NCI-H510A treated with DMSO at 0.1 percent for 48 hours (cell line): ENCODE data around the gene FKBP4.
A peak's percentile ranks its signal among the peaks of the same experiment; 100 is the strongest.
"Not testable (repeated sequence)": the region's sequence is repeated elsewhere in the genome, so short reads cannot be mapped to it uniquely, and the experiment has no call there.

Source experiments
- DNase-seq: peaks from one replicate; lab custom pipeline; 2025; lab: John Stamatoyannopoulos, UW

FKBP4 gene, protein sequence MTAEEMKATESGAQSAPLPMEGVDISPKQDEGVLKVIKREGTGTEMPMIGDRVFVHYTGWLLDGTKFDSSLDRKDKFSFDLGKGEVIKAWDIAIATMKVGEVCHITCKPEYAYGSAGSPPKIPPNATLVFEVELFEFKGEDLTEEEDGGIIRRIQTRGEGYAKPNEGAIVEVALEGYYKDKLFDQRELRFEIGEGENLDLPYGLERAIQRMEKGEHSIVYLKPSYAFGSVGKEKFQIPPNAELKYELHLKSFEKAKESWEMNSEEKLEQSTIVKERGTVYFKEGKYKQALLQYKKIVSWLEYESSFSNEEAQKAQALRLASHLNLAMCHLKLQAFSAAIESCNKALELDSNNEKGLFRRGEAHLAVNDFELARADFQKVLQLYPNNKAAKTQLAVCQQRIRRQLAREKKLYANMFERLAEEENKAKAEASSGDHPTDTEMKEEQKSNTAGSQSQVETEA

DNA sequence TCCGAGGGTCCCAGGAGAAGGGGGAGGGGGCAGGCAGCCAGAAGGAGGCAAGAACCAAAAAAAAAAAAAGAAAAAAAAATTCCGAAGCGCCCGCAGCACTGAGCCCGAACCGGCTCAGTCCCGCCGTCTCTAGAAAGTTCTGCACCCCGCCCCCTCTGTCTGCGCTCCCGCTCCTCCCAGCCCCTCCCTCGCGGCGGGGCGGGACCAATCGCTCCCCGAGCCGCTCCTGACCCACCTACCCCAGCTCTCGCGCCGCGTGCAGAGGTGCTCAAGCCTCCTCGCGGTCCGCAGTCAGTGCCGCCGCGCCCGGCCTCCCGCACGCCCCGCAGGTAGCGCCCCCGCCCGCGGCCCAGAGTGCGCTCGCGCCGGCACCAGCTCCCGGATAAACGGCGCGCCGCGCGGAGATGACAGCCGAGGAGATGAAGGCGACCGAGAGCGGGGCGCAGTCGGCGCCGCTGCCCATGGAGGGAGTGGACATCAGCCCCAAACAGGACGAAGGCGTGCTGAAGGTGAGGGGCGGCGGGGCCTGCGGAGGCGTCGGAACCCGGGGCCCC is at the start of gene FKBP4:
Gene FKBP4, plus strand, starts transcription at position 235 of the 554 bp plus-strand sequence. Its CDS starts 170 bp downstream, at position 405.
- DNase-seq: peak; percentile 75

DNA sequence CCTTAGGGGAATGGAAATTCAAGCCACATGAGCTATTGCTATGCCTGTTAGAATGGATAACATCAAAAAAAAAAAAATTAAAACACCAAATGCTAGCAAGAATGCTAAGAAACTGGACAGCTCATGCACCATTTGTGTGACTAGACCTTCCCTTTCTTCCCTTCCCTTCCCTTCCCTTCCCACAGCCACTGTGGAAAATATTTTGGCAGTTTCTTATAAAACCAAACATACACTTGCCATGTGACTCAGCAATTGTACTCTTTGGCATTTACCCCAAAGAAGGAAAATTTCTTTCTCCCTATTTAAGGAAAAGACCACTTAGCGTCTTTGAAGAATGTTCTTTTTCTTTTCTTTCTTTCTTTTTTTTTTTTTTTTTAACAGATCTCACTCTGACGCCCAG is 49.1 kb upstream of the FKBP4 start:
- no peak for DNase-seq

DNA sequence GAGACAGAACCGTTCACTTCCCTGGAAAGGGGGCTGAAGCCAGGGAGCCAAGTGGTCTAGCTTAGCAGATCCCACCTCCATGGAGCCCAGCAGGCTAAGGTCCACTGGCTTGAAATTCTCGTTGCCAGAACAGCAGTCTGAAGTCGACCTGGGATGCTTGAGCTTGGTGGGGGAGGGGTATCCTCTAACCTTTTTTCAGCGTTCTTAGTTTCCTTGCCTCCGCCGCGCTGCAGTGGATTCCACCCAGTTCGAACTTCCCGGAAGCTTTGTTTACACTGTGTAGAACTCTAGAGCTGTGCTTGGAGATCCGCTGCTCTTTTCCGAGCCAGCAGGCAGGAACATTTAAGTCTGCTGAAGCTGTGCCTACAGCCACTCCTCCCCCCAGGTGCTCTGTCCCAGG is 45.2 kb upstream of the FKBP4 start:
- DNase-seq: no peak

DNA sequence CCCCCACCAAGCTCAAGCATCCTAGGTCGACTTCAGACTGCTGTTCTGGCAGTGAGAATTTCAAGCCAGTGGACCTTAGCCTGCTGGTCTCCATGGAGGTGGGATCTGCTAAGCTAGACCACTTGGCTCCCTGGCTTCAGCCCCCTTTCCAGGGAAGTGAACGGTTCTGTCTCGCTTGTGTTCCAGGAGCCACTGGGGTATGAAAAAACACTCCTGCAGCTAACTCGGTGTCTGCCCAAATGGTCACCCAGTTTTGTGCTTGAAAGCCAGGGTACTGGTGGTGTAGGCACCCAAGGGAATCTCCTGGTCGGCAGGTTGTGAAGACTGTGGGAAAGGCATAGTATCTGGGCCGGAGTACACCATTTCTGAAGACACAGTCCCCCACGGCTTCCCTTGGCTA is 44.6 kb upstream of the FKBP4 start:
- no peak for DNase-seq

DNA sequence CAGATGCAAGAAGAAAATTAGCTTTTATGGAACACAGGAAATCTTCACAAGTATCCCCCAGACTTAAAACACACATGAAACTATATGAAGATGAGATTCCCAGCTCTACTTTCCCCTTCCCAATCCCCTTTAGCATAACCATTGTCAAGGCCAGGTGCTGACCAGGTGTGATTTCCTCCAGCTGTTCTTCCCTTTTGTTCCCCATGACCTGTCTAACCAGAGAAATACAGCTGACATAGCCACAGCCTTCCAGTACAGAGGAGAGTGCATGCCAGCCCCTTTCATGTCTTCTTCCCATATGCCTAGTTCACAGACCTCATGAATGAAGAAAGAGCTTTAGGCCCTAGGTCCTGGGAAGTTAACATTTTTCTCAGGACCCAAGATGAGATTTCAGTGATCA is 43.5 kb upstream of the FKBP4 start:
- DNase-seq: no peak

DNA sequence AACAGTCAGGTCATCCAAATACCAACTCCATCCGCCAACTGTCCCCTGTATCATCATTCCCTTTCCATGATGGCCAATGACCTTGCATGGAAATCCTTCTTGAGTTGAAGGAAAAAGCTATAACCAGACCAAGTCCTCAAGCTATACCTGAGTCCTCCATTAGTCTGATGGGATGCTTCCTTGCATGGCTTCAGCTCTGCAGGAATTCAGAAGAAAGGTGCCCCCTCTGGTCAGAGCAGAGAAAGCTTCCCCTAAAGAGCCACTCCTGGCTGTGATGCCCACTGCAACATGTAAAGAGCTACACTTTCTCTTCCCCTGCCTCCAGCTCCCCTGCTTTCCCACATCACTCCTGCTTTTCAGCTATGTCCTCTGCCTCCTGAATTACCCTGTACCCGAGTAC is 43.1 kb upstream of the FKBP4 start:
- DNase-seq: no peak

DNA sequence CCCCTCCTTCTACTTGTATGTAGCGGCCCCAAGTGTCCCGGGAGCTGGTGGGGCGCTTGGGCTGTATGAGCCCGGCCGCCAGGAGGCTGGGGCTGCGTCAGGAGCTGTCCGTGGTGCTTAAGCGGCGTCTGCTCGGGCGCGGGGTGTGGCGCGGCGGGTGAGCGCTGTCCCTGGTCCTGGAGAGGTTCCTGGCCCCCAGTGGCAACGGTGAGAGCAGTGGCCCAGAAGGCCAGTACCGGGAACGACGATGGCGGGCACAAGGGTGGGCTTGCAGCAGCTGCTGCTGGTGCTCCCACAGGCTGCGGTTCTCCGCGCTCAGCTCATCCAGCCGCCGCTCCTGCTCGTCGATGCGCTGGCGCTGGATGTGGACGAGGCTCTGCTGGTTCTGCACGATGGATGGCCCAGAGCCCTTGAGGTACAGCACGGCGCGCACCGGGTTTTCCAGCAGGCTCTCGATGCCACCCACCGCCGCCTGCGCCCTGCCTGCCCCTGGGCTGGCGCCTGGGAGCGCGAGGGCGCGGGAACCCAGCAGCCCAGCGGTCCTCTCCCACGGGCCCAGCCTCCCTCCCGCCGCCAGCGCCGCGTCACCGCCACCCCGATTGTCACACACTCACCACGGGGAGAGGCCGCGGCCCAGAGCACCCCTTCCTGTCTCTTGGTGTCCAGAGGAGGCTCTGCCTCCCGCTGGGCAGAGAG is 41.9 kb upstream of the FKBP4 start:
- DNase-seq: no peak

DNA sequence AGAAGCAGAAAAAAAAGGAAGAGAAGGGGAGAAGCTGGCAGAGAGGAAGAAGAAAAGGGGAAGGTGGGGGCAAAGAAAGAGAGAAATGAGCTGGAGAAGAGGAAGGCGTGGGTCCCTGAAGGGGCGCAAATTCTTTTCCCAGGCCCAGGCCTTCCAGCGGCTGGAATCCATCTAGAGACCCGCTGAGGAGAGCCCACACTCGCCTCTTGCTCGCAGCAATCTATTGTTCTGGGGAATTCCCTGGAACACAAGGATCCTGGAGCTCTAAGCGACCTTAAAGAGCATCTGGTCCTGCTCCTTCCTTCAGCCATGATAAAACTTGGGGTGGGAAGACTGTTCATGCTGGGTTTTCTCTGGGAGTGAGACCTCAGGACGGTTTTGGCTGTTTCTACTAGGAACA is 41.2 kb upstream of the FKBP4 start:
- no peak for DNase-seq

DNA sequence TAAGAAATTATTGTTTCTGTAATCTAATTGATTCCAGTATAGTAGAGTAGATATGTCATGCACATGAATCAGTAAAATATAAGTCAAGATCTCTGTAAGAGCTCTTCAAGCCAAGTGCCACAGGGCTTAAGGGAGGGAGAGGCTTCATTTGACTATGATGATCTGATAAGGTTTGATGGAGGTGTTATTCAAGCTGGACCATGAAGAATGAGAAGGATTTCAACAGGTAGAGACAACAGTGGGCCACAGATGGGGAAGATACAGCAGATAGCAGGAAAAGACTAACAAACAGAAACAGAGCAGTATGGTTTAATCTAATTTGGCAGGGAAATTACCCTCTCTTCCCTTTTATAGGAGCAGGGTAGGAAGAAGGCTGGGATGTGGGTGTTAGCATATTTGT is 40.6 kb upstream of the FKBP4 start:
- DNase-seq: no peak

DNA sequence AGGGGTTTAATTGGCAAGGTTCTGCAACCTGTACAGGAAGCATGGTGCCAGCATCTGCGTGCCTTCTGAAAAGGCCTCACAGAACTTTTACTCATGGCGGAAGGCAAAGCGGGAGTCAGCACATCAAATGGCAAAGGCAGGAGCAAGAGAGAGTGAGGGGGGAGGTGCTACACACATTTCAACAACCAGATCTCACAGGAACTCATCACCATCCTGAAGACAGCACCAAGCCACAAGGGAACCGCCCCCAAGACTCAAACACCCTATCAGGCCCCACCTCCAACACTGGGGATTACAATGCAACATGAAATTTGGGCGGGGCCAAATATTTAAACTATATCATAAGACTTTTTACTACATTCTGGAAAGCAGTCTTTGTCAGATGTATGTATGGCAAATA is 38.0 kb upstream of the FKBP4 start:
- DNase-seq: no peak

DNA sequence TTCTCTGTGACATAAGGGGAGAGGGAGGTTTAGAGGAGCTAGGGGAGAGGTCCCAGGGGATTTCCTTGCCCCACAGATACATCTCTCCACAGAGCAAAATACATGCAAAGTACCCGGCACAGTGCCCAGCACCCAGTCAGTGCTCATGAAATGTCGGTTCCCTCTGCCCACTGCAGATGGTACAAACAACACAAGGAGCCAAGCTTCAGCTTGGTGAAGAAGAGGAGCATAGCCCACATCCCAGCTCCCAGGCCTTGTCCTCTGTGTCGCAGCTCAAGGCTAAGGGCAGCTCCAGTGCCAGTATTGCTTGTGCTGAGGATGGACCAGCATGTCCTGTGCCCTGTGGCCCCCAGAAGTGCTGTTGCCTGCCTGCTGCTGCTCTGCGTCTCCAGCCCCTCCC is 35.0 kb upstream of the FKBP4 start:
- no peak for DNase-seq

DNA sequence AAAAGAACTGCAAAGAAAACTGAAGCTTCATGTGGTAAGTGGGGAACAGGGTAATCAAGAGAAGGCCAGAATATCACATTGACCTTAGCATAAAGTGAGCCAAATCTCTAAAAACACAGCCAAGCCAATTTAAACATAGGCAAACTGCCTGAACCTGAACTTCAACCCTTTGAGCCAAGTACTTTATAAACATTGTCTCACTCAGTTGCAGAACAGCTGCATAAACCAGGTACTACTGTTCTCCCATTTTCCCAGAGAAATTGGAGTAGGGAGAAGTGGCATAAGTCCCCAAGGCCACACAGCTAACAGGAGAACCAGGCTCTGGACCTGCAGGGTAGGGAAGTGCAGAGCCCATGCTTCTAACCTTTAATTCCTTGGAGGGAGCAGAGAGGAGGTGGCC is 30.4 kb upstream of the FKBP4 start:
- no peak for DNase-seq

DNA sequence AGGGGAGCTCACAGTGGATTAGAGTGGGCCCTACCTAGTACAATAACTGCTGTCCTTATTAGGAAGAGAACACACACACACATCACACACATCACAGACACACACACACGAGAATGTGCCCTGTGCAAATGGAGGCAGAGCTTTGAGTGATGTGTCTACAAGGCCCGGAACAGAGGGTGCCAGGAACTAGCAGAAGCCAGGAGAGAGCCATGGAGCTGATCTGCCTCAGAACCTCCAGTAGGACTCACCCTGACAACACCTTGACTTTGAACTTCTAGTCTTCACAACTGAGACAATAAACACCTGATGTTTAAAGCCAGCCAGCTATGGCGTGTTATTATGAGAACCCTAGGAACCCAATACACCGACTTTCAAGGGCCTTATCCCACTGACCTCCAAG is 29.7 kb upstream of the FKBP4 start:
- no peak for DNase-seq

DNA sequence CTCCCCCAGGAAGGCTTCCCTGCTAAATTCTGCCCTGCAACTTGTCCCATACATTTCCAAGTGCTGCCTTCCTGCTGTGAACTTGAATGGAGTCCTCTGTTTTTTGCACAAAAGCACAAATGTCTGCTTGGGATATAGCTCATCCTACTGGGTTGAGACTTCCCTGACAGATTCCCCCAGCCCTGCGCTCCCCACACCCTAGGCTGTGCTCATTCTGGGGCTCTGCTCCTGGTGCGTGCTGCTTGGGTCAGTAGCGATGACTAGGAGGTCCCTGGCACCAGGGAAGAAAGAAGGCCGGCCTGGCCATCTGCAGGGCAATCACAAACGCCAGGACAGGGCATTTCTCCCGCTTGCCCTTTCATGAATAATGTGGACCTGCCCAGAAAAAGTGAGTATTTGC is 29.2 kb upstream of the FKBP4 start:
- DNase-seq: no peak

DNA sequence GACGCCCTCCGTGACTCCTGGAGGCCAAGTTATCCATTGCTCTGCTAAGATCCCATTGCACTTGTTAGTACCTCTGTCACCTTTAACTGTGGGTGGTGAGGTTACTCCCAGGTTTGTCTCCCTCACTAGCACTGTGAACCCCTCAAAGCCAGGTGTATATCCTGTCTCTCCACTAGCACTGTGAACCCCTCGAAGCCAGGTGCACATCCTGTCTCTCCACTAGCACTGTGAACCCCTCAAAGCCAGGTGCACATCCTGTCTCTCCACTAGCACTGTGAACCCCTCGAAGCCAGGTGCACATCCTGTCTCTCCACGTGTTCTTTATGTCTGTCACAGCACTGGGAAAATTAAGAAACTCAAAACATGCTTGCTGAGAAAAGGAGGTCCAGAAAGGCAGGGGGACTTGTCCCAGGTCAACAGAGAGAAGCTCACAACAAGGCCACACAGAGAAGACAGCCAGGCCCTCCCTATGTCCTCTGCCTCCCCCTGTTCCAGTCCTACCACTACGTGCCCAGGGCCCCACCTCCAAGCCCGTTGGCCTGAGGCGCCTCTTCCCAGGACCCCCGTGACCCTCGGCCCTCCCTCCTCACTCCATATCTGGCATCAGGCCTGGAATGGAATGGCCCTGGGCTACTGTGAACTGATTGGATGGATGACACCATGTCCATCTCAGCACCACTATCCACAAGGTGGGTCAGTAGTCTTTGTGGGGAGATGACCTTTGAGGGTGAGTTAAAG is 26.4 kb upstream of the FKBP4 start:
- DNase-seq: no peak

DNA sequence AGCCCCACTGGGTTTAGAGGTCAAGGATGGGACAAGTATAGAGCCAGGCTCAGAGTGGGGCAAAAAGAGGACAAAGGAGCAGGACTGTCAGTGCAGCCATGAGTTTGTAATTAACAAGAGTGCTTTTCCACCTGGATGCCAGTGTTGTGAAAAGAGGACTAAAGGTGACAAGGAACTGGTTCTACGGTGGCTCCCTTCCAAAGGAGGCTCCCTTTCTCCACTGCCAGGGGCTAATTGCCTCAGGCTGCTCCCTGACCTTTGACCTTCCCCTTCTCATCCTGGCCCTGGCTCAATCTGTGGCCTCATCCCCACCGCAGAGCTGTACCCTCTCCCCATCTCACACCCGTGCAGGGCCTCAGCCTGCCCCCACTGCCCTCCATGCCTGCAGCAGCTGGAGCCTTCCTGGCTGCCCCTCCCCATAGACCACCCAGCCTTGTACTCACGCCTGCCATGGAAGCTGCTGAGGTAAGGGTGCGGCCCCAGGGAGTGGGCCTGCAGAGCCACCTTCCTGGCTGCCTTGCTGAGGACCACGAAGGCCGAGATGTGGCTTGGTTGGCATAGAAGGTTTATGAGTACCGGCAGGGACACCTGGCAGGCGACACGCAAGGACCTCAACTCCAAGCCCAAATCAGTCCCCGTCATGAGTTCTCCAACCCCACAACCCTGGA is 24.8 kb upstream of the FKBP4 start:
- DNase-seq: no peak

DNA sequence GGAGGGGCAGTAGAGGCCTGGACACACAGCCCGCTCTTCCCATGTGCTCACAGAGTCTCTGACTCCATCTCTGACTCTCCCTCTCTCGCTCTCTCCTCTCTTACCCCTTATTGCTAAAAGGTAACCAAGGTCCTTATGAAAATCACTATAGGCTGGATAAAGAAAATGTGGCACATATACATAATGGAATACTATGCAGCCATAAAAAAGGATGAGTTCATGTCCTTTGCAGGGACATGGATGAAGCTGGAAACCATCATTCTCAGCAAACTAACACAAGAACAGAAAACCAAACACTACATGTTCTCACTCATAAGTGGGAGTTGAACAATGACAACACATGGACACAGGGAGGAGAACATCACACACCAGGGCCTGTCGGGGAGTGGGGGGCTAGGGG is 24.2 kb upstream of the FKBP4 start:
- DNase-seq: not testable (repeated sequence)

DNA sequence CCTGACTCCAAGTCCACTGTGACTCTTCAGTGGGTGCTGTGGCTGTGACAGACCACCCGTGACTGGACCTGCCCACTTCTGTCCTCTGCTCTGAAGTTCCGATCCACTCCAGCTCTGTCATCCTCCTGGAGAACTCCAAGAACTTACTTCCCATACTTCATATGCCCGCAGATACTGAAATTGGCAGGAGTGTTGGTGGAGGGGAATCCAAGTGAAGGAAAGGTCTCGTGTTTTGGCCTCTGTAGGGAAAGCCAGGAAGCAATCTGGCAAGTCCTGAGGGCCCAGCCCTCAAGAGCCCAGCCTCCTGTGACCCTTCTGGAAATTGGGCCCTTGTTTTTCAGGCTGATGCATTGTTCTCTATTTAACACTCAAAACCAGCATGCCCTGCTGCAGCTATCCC is 22.4 kb upstream of the FKBP4 start:
- no peak for DNase-seq

DNA sequence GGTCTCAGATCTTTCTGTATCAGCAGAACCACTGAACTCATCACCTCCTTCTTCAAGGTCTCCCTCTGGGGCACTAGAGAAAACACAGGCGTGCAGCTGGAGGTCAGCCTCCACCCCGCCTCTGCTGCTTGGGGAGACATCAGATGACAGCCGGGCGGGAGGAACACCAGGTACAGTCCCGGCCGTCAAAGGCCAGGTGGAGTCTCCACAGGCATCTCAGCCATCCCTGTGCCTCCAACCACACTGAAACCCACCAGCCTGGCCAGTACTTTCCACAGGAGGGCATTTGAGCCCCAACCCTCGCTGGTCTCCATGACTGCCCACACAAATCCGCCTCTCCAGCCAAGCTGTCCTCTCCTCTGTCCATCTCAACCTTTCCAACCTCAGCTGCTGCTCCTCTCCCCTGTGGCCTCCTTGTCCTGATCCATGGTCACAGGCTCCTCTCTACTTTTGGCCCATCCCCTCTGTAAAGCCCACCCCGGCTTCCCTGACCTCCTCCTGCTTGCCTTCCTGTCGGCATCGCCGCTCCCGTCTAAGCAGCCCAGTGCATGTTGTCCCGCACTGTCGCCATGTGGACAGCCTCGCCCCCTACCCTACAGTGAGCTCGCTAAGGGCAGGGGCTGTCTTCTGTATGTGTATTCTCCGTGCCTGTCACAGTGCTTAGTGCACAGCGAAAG is 21.4 kb upstream of the FKBP4 start:
- DNase-seq: no peak

DNA sequence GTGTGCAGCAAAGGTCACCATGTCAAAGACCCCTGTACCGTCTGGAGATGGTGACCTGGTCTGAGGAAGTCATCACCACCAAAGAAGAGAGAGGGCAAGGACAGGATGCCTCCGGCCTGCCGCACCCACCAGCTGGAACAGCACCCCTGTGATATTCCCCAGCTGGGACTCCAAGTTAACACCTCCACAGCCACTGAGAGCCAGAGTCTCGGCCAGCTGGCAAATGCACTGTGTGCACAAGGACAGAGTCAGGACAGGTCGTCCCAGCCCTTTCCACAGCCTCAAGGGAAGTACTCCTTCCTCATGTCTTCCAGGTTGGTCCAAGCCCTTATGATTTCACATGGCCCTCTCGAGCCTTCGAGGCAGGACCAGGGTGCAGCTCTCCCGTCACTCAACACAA is 19.3 kb upstream of the FKBP4 start:
- no peak for DNase-seq

DNA sequence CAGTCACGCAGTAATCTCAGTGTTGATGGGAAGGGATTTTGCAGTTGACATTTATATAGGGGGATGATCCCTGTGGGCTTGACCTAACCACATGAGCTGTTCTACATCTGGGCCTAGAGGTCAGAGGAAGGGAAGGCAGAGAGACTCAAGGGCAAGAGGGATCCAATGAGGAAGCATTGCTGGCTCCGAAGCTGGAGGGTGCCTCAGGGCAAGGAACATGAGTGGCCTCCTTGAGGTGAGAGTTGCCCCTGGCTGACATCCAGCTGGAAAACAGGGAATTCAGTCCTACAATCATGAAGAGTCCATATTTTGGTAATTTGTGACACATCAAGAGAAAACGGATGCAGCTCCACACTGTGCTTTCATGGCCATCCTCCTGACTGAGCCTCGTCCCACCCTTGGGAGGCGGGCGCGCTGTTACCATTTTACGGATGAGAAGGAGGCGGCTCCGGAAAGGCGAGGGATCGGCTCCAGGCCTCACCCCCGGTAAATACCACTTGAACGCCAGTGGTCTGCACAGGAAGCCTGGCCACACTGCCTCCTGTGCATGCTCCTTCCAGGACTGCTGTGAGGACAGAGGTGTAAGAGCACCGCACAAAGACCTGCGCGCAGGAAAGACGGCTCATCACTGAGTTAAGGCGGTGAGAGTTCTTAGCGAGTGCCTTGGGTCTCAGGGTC is 18.5 kb upstream of the FKBP4 start:
- no peak for DNase-seq
